ENCODE results near the gene FMNL2.
"Not testable (repeated sequence)": the region's sequence is repeated elsewhere in the genome, so short reads cannot be mapped to it uniquely, and the experiment has no call there.

FMNL2 gene

DNA sequence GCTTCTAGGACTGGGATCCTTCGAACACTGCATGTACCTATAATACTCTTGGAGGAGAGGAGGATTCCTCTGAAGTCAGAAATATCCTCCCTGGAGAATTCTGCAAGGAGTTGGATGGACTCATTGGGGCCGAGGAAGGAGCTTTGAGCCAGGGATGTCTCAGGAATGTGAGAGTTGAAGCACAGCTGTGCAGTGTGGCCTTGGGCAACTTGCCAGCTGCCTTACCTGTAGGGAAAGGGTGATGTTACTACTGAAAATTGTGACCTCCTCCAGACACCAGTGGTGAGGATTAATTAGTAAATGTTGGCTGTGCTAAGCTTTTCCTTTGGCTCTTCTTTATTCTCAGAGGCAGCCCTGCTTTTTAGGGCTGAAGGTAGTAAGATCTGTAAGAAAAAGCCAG is 41.4 kb downstream of the FMNL2 start:
- DNase-seq = no peak

GRCh38 chr2:152376968-152377367 is 42.0 kb downstream of the FMNL2 start:
- DNase-seq = no peak

DNA sequence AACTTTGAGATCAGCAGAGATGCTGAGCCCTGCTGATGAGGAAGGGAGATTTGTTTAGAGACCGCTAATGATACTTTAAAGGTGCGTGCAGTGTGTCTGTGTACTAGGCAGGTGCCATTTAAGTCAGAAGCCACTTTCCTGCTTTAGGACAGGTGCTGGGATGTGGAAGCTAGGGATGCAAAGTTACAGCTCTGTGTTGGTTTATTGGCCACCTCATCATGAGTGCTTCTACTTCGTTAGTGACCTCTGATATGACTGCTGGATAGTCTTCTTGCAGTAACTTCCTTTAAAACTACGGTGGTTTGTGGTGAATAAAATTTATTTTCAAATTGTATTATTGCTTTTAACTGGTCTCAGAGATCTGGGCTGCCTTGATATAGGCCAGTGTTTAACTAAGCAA is 44.1 kb downstream of the FMNL2 start:
- DNase-seq = no peak

- DNase-seq = no peak
Observed at GRCh38 chr2:152380261-152381055, 45.5 kb downstream of the FMNL2 start.

DNA sequence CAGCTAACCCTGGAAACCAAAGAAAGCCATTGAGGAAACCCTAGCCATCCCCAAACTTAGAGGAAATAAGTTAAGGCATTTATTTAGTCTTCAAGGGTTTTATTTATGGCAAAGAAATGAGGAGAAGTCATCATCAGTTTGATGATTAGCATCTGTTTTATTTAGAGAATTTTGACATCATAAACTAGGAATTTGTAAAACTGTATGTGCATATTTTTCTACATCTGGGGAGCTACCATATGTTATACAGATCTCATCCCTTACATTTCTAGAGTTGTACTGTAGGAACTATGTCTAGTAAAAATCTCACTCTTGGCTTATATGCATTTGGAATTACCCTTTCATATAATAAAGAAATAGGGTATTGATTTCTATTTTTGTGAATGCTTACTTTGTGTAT is 48.7 kb downstream of the FMNL2 start:
- DNase-seq = no peak

GRCh38 chr2:152384992-152385391 is 50.0 kb downstream of the FMNL2 start:
- no peak for DNase-seq

DNA sequence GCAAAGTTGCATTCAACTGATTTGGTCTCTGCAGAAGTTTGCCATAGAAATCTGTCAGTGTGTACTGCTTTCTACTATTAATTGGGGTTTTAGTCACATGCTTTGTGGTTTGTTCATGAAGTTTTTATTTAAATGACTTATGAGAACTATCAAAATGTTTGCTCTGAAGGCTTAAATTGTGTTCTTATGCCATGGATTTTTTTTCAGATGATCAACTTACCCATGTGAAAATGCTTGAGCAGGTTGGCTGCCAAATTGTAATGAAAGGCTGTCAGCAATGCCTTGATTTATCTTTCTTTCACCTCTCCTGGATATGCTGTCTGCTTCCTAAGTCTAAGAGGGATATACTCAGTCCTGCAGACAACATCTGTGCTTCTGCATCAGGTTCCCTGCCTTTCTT is 50.7 kb downstream of the FMNL2 start:
- DNase-seq = no peak

DNA sequence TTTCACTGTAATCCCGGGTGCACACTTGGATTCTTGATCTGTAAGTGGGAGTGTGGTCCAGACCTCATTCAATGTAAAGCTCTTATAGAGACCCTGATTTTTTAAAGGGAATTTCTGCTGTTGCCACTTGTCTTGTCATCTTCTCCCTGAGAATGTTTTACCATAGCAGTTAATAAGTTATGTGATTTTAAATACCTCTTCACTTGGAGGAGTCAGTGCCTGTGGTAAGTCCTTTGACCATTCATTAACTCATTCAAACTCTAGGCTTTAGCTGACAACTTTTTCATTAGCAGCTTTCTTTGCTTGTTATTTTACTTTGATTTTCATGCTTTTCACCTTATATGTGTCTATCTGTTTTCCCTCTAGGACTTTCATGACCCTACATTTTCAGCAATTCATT is 51.3 kb downstream of the FMNL2 start:
- no peak for DNase-seq

- DNase-seq = no peak
Observed at GRCh38 chr2:152387041-152387440, 52.1 kb downstream of the FMNL2 start.

- DNase-seq = not testable (repeated sequence)
Observed at GRCh38 chr2:152388269-152388668, 53.3 kb downstream of the FMNL2 start.

GRCh38 chr2:152389483-152389882 is 54.5 kb downstream of the FMNL2 start:
- no peak for DNase-seq

DNA sequence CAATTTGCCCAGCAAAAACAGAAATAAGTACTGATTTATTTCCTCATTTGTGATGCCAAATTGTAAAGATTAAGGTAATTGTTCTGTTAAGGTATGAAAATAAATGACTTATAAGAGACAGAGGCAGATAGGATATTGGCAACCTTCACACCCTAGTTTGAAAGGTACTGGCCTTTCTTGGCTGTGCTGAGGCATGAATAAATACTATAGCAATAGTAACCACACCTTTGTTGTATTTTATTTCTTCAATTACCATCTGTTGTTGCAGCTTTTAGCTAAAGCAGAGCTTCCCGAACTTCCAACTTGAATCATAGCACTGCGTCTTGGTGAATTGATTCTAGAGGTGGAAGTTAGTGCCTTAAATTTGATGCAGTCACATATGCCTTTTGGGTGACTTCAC is 55.9 kb downstream of the FMNL2 start:
- DNase-seq = no peak

GRCh38 chr2:152391318-152391717 is 56.3 kb downstream of the FMNL2 start:
- no peak for DNase-seq

GRCh38 chr2:152393377-152393776 is 58.4 kb downstream of the FMNL2 start:
- DNase-seq = no peak

DNA sequence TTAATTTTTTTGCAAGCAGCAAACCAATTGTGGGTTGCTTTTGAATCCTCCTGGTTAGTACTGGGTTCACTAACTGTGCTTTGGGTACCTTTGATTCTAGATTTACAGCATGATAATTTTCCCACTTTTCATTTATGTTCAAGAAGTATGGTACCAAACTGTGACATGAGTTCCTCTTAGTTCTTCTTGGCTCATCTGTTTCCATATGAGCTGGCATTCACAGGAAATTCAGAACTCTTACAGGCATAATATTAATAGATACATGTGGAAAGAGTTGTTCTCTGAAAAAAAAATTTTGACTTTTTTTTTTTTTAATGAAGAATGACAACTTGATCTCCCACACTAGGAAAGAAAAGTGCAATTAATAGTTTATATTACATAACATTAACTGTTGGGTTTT is 59.4 kb downstream of the FMNL2 start:
- DNase-seq = no peak

DNA sequence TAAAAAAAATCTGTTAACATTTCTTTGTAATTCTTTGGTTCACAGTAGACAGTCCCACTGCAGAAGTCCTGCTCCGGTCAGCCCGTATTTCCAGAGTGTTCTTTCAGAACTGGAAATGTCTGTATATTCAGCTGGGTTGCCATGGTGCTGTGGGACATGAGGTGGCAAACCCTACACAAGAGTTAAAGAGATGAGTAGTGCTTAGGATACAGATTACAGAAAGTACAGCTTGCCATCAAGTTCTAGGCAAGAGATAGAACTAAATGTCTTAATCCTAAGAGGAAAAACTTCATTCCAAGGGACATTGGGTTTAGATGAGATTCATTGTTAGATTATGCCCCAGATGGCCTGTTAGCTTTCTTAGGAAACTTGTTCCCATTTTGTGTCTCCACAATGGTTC is 60.1 kb downstream of the FMNL2 start:
- DNase-seq = no peak

GRCh38 chr2:152395572-152395971 is 60.6 kb downstream of the FMNL2 start:
- DNase-seq = no peak

- DNase-seq = no peak
Observed at GRCh38 chr2:152396051-152396511, 61.1 kb downstream of the FMNL2 start.

GRCh38 chr2:152396763-152397162 is 61.8 kb downstream of the FMNL2 start:
- DNase-seq = no peak

DNA sequence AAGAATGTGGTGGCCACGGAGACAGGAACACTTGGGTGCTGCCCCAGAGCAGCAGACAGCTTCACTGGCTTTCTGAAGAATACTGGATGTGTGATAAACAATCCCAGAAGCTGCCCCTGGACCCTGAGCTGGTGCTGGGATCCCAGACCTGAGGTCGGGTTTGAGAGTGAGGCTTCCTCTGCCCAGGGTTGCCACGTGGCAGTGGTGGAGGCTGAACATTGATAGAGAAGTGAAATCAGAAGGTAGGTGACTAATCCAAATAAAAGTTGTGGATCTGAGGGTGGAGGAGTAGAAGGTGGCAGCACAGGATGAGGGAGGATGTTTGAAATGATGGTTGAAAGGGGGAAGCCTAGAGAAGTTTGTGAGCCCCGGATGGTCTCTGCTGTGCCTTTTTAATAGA is 64.0 kb downstream of the FMNL2 start:
- no peak for DNase-seq

DNA sequence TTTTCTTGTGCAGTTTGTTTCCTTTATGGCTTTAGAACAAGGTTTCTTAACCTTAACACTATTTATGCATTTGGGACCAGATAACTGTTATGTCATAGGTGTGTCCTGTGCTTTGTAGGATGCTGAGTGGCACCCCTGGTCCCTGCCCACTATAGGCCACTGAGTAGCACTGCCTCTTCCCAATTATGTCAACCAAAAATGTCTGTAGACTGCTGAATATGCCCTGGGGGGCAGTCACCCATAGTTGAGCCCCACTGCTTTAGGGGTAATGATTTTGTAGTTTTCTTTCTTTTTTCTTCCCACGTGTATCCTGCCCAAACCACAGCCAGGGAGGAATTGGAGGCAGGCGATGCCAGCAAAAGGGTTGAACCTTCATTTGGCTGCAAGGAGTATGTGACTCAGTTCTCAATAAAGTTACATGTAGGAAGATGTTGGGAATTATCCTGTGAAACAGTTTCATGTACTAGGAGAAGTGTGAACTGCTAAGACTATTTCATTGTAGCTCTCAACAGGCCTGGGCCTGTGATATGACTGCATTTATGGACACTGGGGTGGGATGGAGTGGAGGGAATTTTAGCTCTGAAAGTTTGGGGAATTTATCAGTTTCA is 65.7 kb downstream of the FMNL2 start:
- no peak for DNase-seq

- no peak for DNase-seq
Observed at GRCh38 chr2:152402780-152403759, 68.1 kb downstream of the FMNL2 start.

Measured in midbrain (tissue), 1 donor.